PFSK-1 (cell line): ENCODE measurements around the gene CEP112.

Experiments
- FOXP2 ChIP-seq: optimal IDR thresholded peaks from 2 replicates; pipeline ENCODE3; 2011; ENCODE audit warnings: borderline replicate concordance, control low read depth, inconsistent platforms; ENCODE audit not compliant: insufficient read depth; ENCODE audit errors: extremely low read length, extremely low read depth
- POLR2AphosphoS5 ChIP-seq: IDR thresholded peaks from 2 replicates; pipeline ENCODE4 v1.6.1; 2012; ENCODE audit warnings: low read depth, mild to moderate bottlenecking, control low read depth, low read length, moderate library complexity
- REST ChIP-seq, 2 experiments: IDR thresholded peaks; 2 replicates each; pipeline versions ENCODE4 v1.6.1 to v1.8.0; 2011 to 2012; ENCODE audit warnings: low read depth in 2 of 2, low read length in 2 of 2, control low read depth in 1 of 2, inconsistent platforms in 1 of 2, mild to moderate bottlenecking in 1 of 2, moderate library complexity in 1 of 2; ENCODE audit not compliant: insufficient read depth in 1 of 2
- SIN3A ChIP-seq: IDR thresholded peaks from 2 replicates; pipeline ENCODE4 v1.6.1; 2012; ENCODE audit warnings: mild to moderate bottlenecking, low read length, moderate library complexity, borderline replicate concordance; ENCODE audit not compliant: insufficient read depth
- TAF1 ChIP-seq: IDR thresholded peaks from 2 replicates; pipeline ENCODE4 v1.6.1; 2012; ENCODE audit warnings: low read length, control low read depth, borderline replicate concordance; ENCODE audit not compliant: insufficient read depth

The CEP112 gene

GRCh38 chr17:65988451-65988850, 203.5 kb downstream of the CEP112 start:
- TF ChIP-seq TAF1 = no peak
- TF ChIP-seq REST (IDR thresholded peaks at IDR 0.05; ENCODE audit: insufficient read depth in 1 of 2, low read depth in 2 of 2, low read length in 2 of 2) = no peak
- TF ChIP-seq POLR2AphosphoS5 = no peak
- no peak for TF ChIP-seq SIN3A
- no peak for TF ChIP-seq FOXP2

DNA sequence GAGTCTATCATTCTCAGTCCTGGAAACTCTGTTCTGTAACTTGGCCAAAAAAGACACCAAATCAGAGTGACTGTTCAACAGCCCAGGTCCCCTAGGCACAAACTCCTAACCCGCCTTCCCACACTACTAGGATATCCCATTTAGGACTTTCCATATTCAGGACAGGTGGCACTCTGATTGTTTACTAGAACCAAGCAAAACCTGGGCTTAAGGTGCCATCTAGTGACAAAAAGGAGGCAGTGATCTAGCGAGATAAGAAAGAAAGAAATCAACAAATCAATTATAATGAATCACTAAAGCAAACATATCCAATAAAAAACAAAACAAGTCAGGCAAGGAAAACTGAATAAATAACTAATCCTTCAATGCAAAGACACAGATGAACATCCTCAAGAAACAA, 203.9 kb downstream of the CEP112 start:
- TF ChIP-seq FOXP2 (no peak), TAF1 (no peak), POLR2AphosphoS5 (no peak), SIN3A (no peak)

DNA sequence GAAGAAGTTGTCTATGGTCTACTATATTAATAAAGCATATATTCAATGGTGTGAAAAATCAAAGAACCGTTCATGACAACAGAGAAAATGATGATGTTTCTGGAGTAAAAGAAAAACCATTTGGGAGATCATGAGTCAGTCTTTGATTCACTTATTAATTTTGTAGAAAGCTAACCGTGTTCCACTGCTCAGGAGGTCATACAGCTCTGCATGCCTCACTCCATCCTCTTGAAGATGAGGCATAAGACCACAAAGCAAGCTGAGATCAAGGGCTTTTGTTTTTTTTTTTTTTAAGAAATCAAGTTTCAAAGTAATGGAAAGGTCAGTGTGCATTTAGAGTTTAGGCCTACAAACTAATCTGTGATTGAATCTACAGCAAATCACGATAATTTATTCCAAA, 206.4 kb downstream of the CEP112 start:
- no peak for TF ChIP-seq FOXP2
- TF ChIP-seq REST (IDR thresholded peaks at IDR 0.05; ENCODE audit: insufficient read depth in 1 of 2, low read depth in 2 of 2, low read length in 2 of 2) = no peak
- TF ChIP-seq SIN3A = no peak

- TF ChIP-seq POLR2AphosphoS5 (no peak), SIN3A (no peak), TAF1 (no peak), FOXP2 (no peak), REST (IDR thresholded peaks at IDR 0.05; ENCODE audit: insufficient read depth in 1 of 2, low read depth in 2 of 2, low read length in 2 of 2) (no peak)
Measured at GRCh38 chr17:65984299-65984698, 207.6 kb downstream of the CEP112 start.

GRCh38 chr17:65978871-65979270, 213.1 kb downstream of the CEP112 start:
- TF ChIP-seq FOXP2 (no peak), REST (IDR thresholded peaks at IDR 0.05; ENCODE audit: insufficient read depth in 1 of 2, low read depth in 2 of 2, low read length in 2 of 2) (no peak), POLR2AphosphoS5 (no peak), TAF1 (no peak), SIN3A (no peak)
